Trophoblast cell (in vitro differentiated cells and primary cell): ENCODE data around the gene PCMTD2.

Experiments used
- DNase-seq, 2 donors: peaks; one replicate each; pipeline ENCODE4 v3.0.0-alpha.2; 2016
- H2AFZ ChIP-seq: 2 replicates; pipeline ENCODE4 v1.6.1; 2013; ENCODE audit warnings: low read length, moderate library complexity, mild to moderate bottlenecking; ENCODE audit not compliant: insufficient read depth, poor library complexity
- H2AK5ac ChIP-seq: 2 replicates; pipeline ENCODE4 v1.6.1; 2013; ENCODE audit warnings: mild to moderate bottlenecking, low read length
- H2BK120ac ChIP-seq: 2 replicates; pipeline ENCODE4 v1.6.1; 2013; ENCODE audit warnings: low read length, mild to moderate bottlenecking, moderate library complexity; ENCODE audit not compliant: insufficient read depth, poor library complexity
- H2BK12ac ChIP-seq: 2 replicates; pipeline ENCODE4 v1.6.1; 2013; ENCODE audit warnings: mild to moderate bottlenecking, low read length, moderate library complexity
- H2BK5ac ChIP-seq: 2 replicates; pipeline ENCODE4 v1.6.1; 2013; ENCODE audit warnings: low read length, low read depth, moderate library complexity, mild to moderate bottlenecking; ENCODE audit not compliant: poor library complexity
- H3K14ac ChIP-seq: 2 replicates; pipeline ENCODE4 v1.6.1; 2013; ENCODE audit warnings: mild to moderate bottlenecking, low read length
- H3K18ac ChIP-seq: 2 replicates; pipeline ENCODE4 v1.6.1; 2013; ENCODE audit warnings: mild to moderate bottlenecking, low read length
- H3K23ac ChIP-seq: 2 replicates; pipeline ENCODE4 v1.6.1; 2013; ENCODE audit warnings: low read length
- H3K27ac ChIP-seq: 2 replicates; pipeline ENCODE4 v1.5.1; 2013; ENCODE audit warnings: low read depth, mild to moderate bottlenecking, inconsistent platforms, low read length, moderate library complexity
- H3K27me3 ChIP-seq: 2 replicates; pipeline ENCODE4 v1.6.1; 2013; ENCODE audit warnings: inconsistent platforms, mild to moderate bottlenecking, low read length, moderate library complexity; ENCODE audit not compliant: insufficient read depth
- H3K36me3 ChIP-seq, 2 experiments: 1 replicate in 1 of 2; 2 replicates in 1 of 2; pipeline ENCODE4 v1.6.1; 2013; ENCODE audit warnings: low read length in 2 of 2, mild to moderate bottlenecking in 2 of 2, moderate library complexity in 1 of 2; ENCODE audit not compliant: insufficient read depth in 2 of 2, control insufficient read depth in 1 of 2
- H3K4ac ChIP-seq: 2 replicates; pipeline ENCODE4 v1.6.1; 2013; ENCODE audit warnings: low read depth, mild to moderate bottlenecking, low read length, moderate library complexity
- H3K4me1 ChIP-seq, 2 experiments: 1 replicate in 1 of 2; 2 replicates in 1 of 2; pipeline ENCODE4 v1.6.1; 2013; ENCODE audit warnings: low read length in 2 of 2, mild to moderate bottlenecking in 2 of 2, moderate library complexity in 1 of 2; ENCODE audit not compliant: insufficient read depth in 2 of 2, control insufficient read depth in 1 of 2
- H3K4me2 ChIP-seq: 2 replicates; pipeline ENCODE4 v1.6.1; 2013; ENCODE audit warnings: inconsistent platforms, mild to moderate bottlenecking, low read length, moderate library complexity
- H3K4me3 ChIP-seq: 2 replicates; pipeline ENCODE4 v1.5.1; 2013; ENCODE audit warnings: mild to moderate bottlenecking, low read depth, low read length, inconsistent platforms
- H3K79me1 ChIP-seq: one replicate; pipeline ENCODE4 v1.6.1; 2013; ENCODE audit warnings: low read length
- H3K79me2 ChIP-seq: 2 replicates; pipeline ENCODE4 v1.6.1; 2013; ENCODE audit warnings: low read length, mild to moderate bottlenecking; ENCODE audit not compliant: control insufficient read depth, insufficient read depth, poor library complexity
- H3K9ac ChIP-seq: 2 replicates; pipeline ENCODE4 v1.6.1; 2013; ENCODE audit warnings: mild to moderate bottlenecking, low read length
- H3K9me3 ChIP-seq: 2 replicates; pipeline ENCODE4 v1.6.1; 2013; ENCODE audit warnings: low read depth, mild to moderate bottlenecking, control low read depth, inconsistent platforms, low read length; ENCODE audit not compliant: insufficient read depth
- H4K12ac ChIP-seq: 2 replicates; pipeline ENCODE4 v1.6.1; 2013; ENCODE audit warnings: low read depth, mild to moderate bottlenecking, low read length, moderate library complexity
- H4K8ac ChIP-seq: 2 replicates; pipeline ENCODE4 v1.6.1; 2013; ENCODE audit warnings: low read depth, mild to moderate bottlenecking, low read length, moderate library complexity
- H4K91ac ChIP-seq: one replicate; pipeline ENCODE4 v1.6.1; 2013; ENCODE audit warnings: low read depth, mild to moderate bottlenecking, low read length, moderate library complexity
- WGBS: extraction: QIAGEN DNeasy Blood & Tissue Kit; methylation state at CpG from one replicate; pipeline ENCODE4 v1.1.7; 2013; ENCODE audit warnings: missing lambda C conversion rate; ENCODE audit not compliant: insufficient read length, insufficient coverage; ENCODE audit errors: extremely low coverage; 5-methylcytosine and 5-hydroxymethylcytosine counted together

Gene PCMTD2

DNA sequence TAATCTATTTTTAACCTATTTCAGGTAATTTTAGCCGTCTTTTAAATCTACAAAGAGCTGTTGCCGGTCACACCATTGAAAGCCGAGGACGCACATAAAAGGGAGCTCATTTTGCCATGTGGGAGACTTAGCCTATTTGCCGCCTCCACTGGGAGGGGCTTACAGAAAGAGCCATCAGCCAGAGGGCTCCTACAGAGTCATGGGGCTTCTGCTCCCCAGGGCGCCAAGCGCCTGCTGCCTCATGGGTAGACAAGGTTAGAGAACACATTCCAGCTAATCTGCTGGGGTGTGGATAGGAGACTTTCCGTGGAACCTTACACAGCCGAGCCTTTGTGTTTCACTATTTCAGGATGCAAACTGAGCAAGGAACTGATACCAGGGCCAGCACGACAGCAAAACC is 12.6 kb downstream of the PCMTD2 start:
- Histone ChIP-seq H3K9ac (peak overlapping the region; percentile 19), H3K27ac (no peak overlapping the region), H3K18ac (no peak overlapping the region), H3K27me3 (no peaks in the 10 kb centered on the region), H3K4ac (no peak overlapping the region), H3K79me1 (no peaks in the 10 kb centered on the region), H3K4me3 (no peak overlapping the region), H2AK5ac (no peak overlapping the region), H2BK12ac (no peak overlapping the region), H3K23ac (no peak overlapping the region), H3K9me3 (peaks cover 9% of the 10 kb centered on the region), H4K12ac (no peak overlapping the region), H4K91ac (no peak overlapping the region), H3K4me2 (no peak overlapping the region), H3K36me3 (peaks cover 5 to 17% of the 10 kb centered on the region in 2 experiments), H2BK5ac (no peak overlapping the region), H3K4me1 (no peaks in the 10 kb centered on the region), H2AFZ (no peak overlapping the region), H4K8ac (no peak overlapping the region), H3K14ac (no peak overlapping the region), H3K79me2 (no peaks in the 10 kb centered on the region), H2BK120ac (no peak overlapping the region)
- no peak for DNase-seq
- WGBS = no CpG with 5 or more reads among the region's 10 CpGs

DNA sequence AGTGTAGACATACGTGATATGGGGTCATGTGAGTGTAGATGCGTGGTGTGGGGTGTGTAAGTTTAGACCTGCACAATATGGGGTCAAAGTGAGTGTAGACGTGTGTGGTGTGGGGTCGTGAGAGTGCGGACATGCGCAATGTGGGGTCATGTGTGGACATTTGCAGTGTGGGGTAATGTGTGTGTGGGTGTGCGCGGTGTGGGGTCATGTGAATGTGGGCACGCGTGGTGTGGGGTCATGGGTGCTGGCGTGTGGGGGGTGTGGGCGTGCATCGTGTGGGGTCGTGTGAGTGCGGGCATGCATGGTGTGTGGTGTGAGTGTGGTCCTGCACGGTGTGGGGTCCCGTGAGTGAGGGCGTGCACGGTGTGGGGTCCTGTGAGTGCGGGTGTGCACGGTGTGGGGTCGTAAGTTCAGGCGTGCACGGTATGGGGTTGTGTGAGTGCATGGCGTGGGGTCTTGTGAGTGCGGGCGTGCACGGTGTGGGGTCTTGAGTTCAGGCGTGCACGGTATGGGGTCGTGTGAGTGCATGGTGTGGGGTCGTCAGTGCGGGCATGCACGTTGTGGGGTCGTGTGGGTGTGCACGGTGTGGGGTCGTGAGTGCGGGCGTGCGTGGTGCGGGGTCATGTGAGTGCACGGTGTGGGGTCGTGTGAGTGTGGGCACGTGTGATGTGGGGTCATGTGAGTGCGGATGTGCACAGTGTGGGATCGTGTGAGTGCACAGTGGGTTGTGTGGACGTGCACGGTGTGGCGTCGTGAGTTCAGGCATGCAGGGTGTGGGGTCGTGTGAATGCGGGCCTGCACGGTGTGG is 14.3 kb downstream of the PCMTD2 start:
- Histone ChIP-seq H3K4me3 (peak overlapping the region; percentile 53), H3K4me1 (no peaks in the 10 kb centered on the region), H2BK120ac (no peak overlapping the region), H2BK5ac (no peak overlapping the region), H3K4ac (no peak overlapping the region), H4K12ac (no peak overlapping the region), H2AFZ (no peak overlapping the region), H2BK12ac (no peak overlapping the region), H4K91ac (no peak overlapping the region), H2AK5ac (no peak overlapping the region), H3K18ac (no peak overlapping the region), H3K9me3 (peaks cover 8% of the 10 kb centered on the region), H3K27ac (no peak overlapping the region), H3K23ac (no peak overlapping the region), H3K9ac (no peak overlapping the region), H3K14ac (no peak overlapping the region), H4K8ac (no peak overlapping the region), H3K79me2 (no peaks in the 10 kb centered on the region), H3K79me1 (no peaks in the 10 kb centered on the region), H3K4me2 (no peak overlapping the region), H3K36me3 (peaks cover 9 to 21% of the 10 kb centered on the region in 2 experiments), H3K27me3 (no peaks in the 10 kb centered on the region)
- no peak for DNase-seq
- 100% methylated on average over 13 of the region's 53 CpGs for WGBS

DNA sequence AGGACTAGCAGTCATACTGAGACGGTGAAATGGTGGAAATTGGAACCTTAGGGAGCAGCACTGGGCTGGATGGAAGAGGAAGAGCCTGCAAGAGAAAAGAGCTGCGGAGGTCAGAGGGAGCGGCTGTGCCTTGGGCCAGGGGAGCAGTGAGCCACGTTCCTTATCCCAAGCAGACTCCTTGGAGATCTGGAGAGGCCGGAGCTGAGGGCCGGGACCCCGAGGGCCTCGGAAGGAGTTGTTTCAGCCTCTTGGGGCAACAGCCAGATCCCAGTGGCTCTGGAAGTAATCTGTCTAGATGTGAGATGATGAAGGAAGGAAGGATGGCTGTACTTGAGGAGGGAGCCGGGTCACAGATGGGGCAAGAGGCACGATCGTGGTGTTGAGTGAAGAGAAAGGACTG is 16.1 kb downstream of the PCMTD2 start:
- WGBS = no CpG with 5 or more reads among the region's 11 CpGs
- Histone ChIP-seq H3K36me3 (peaks cover 9 to 18% of the 10 kb centered on the region in 2 experiments), H2BK5ac (no peak overlapping the region)

DNA sequence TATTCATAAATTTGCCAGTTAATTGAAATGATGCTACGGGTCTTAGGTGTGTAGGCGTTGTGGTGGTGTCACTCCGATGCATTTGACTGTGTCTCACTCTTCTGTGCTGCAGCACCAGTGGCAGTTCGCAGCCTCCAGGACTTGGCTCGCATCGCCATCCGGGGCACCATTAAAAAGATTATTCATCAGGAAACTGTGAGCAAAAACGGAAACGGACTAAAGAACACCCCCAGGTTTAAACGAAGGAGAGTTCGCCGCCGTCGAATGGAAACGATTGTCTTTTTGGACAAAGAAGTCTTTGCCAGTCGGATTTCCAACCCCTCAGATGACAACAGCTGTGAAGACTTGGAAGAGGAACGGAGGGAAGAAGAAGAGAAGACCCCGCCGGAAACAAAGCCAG is 17.6 kb downstream of the PCMTD2 start:
- Histone ChIP-seq H3K4ac (no peak overlapping the region), H4K8ac (no peak overlapping the region), H3K27me3 (no peaks in the 10 kb centered on the region), H3K4me3 (no peak overlapping the region), H2AK5ac (no peak overlapping the region), H3K27ac (no peak overlapping the region), H3K79me1 (no peaks in the 10 kb centered on the region), H3K4me2 (no peak overlapping the region), H2BK12ac (no peak overlapping the region), H3K9me3 (peaks cover 9% of the 10 kb centered on the region), H3K23ac (no peak overlapping the region), H2BK120ac (no peak overlapping the region), H3K14ac (no peak overlapping the region), H3K79me2 (no peaks in the 10 kb centered on the region), H4K91ac (no peak overlapping the region), H4K12ac (no peak overlapping the region), H3K4me1 (no peaks in the 10 kb centered on the region), H3K9ac (no peak overlapping the region), H3K36me3 (peaks cover 8 to 16% of the 10 kb centered on the region in 2 experiments), H3K18ac (no peak overlapping the region), H2BK5ac (no peak overlapping the region), H2AFZ (no peak overlapping the region)
- no CpG with 5 or more reads among the region's 19 CpGs for whole genome bisulfite sequencing
- DNase-seq = no peak

More for the DNA sequence above, 16.1 kb downstream of the PCMTD2 start:
- Histone ChIP-seq H4K91ac (no peak overlapping the region), H2BK120ac (no peak overlapping the region), H3K4me1 (no peaks in the 10 kb centered on the region), H2AK5ac (no peak overlapping the region), H3K4me2 (no peak overlapping the region), H4K12ac (no peak overlapping the region), H2BK12ac (no peak overlapping the region), H3K23ac (no peak overlapping the region), H3K79me2 (no peaks in the 10 kb centered on the region), H3K18ac (no peak overlapping the region), H3K9ac (no peak overlapping the region), H3K27me3 (no peaks in the 10 kb centered on the region), H3K27ac (no peak overlapping the region), H3K4ac (no peak overlapping the region), H4K8ac (no peak overlapping the region), H2AFZ (no peak overlapping the region), H3K79me1 (no peaks in the 10 kb centered on the region), H3K14ac (no peak overlapping the region), H3K9me3 (peaks cover 8% of the 10 kb centered on the region), H3K4me3 (no peak overlapping the region)
- no peak for DNase-seq
